HEK293 (cell line): Measurements from ENCODE around the gene ENOSF1.

Source experiments
- CTCF ChIA-PET: fragments of 350-600 bp; formaldehyde crosslinking; extraction: SDS; loops from one replicate; lab custom pipeline; 2021; ENCODE audit warnings: antibody characterized with exemption; lab: Yijun Ruan, JAX
- POLR2A ChIA-PET: fragments of 300-600 bp; formaldehyde crosslinking; extraction: SDS; loops from one replicate; lab custom pipeline; 2020; ENCODE audit warnings: antibody characterized with exemption, inconsistent platforms; lab: Yijun Ruan, JAX
- H3K27ac ChIP-seq: fragments of 200-500 bp; sonication (Bioruptor generic); 2 replicates; pipeline ENCODE4 v1.5.1; 2014; ENCODE audit warnings: low read depth, low read length, control low read depth, inconsistent platforms; ENCODE audit errors: extremely low read depth
- H3K36me3 ChIP-seq, 2 experiments: fragments of 200-500 bp in 1 of 2; sonication (Bioruptor generic) in 1 of 2; 1 replicate in 1 of 2; 2 replicates in 1 of 2; pipeline ENCODE4 v1.5.1; 2014 to 2017; ENCODE audit warnings: inconsistent platforms in 2 of 2, low read length in 2 of 2; ENCODE audit not compliant: control insufficient read depth in 2 of 2, insufficient read depth in 1 of 2
- H3K4me1 ChIP-seq: fragments of 200-500 bp; sonication (Bioruptor generic); 2 replicates; pipeline ENCODE4 v1.5.1; 2014; ENCODE audit warnings: mild to moderate bottlenecking, low read length, inconsistent platforms; ENCODE audit not compliant: control insufficient read depth, insufficient read depth
- H3K4me3 ChIP-seq: 2 replicates; pipeline ENCODE4 v1.5.1; 2011; ENCODE audit warnings: low read depth, mild to moderate bottlenecking, control low read depth, low read length, moderate library complexity
- H3K9me3 ChIP-seq: fragments of 200-500 bp; sonication (Bioruptor generic); 2 replicates; pipeline ENCODE4 v1.5.1; 2014; ENCODE audit warnings: low read depth, low read length, inconsistent platforms; ENCODE audit not compliant: control insufficient read depth, insufficient read depth
- GLIS1 ChIP-seq: fragments of 450-650 bp; formaldehyde crosslinking; IDR thresholded peaks from 2 replicates; pipeline ENCODE4 v1.5.1; 2016; ENCODE audit warnings: missing biosample characterization, missing genetic modification characterization
- HOXD13 ChIP-seq: sonication (generic); formaldehyde crosslinking; IDR thresholded peaks from 2 replicates; pipeline ENCODE4 v1.8.0; 2022; ENCODE audit warnings: missing genetic modification reagents, borderline replicate concordance
- SETDB1 ChIP-seq: IDR thresholded peaks from one replicate; pipeline ENCODE4 v1.6.1; 2017; ENCODE audit warnings: mild to moderate bottlenecking, low read length, moderate library complexity, mixed read lengths; ENCODE audit not compliant: insufficient read length
- SP2 ChIP-seq: fragments of 450-650 bp; formaldehyde crosslinking; IDR thresholded peaks from 2 replicates; pipeline ENCODE4 v1.5.1; 2016; ENCODE audit warnings: missing biosample characterization, missing genetic modification characterization
- YY1 ChIP-seq: fragments of 450-650 bp; formaldehyde crosslinking; IDR thresholded peaks from 2 replicates; pipeline ENCODE4 v1.5.1; 2018; ENCODE audit warnings: missing biosample characterization, missing genetic modification characterization
- YY2 ChIP-seq: fragments of 450-650 bp; formaldehyde crosslinking; IDR thresholded peaks from 2 replicates; pipeline ENCODE4 v1.5.1; 2016; ENCODE audit warnings: missing biosample characterization, missing genetic modification characterization
- ZBTB20 ChIP-seq: fragments of 450-650 bp; formaldehyde crosslinking; IDR thresholded peaks from 2 replicates; pipeline ENCODE4 v1.5.1; 2016; ENCODE audit warnings: missing biosample characterization, missing genetic modification characterization
- ZIC2 ChIP-seq: fragments of 450-650 bp; formaldehyde crosslinking; IDR thresholded peaks from 2 replicates; pipeline ENCODE4 v1.5.1; 2016; ENCODE audit warnings: missing biosample characterization, missing genetic modification characterization
- ZNF24 ChIP-seq: fragments of 450-650 bp; formaldehyde crosslinking; IDR thresholded peaks from 2 replicates; pipeline ENCODE4 v1.5.1; 2016; ENCODE audit warnings: missing biosample characterization, missing genetic modification characterization
- ZNF433 ChIP-seq: fragments of 450-650 bp; formaldehyde crosslinking; IDR thresholded peaks from 2 replicates; pipeline ENCODE4 v1.5.1; 2016; ENCODE audit warnings: missing biosample characterization, missing genetic modification characterization, low read depth
- ZNF560 ChIP-seq: fragments of 450-650 bp; formaldehyde crosslinking; IDR thresholded peaks from 2 replicates; pipeline ENCODE4 v1.5.1; 2017; ENCODE audit warnings: missing biosample characterization, missing genetic modification characterization, borderline replicate concordance
- ZNF629 ChIP-seq: fragments of 450-650 bp; formaldehyde crosslinking; IDR thresholded peaks from 2 replicates; pipeline ENCODE4 v1.5.1; 2017; ENCODE audit warnings: missing biosample characterization, missing genetic modification characterization
- ZNF670 ChIP-seq: fragments of 450-650 bp; formaldehyde crosslinking; IDR thresholded peaks from 2 replicates; pipeline ENCODE4 v1.5.1; 2016; ENCODE audit warnings: missing biosample characterization, missing genetic modification characterization, low read depth
- ZNF76 ChIP-seq: fragments of 450-650 bp; formaldehyde crosslinking; IDR thresholded peaks from 2 replicates; pipeline ENCODE4; 2016; ENCODE audit warnings: low read depth, missing biosample characterization, missing genetic modification characterization, borderline replicate concordance
- ZNF830 ChIP-seq: fragments of 450-650 bp; IDR thresholded peaks from 2 replicates; pipeline ENCODE4 v1.5.0; 2018; ENCODE audit warnings: missing biosample characterization, missing genetic modification characterization, low read depth, mild to moderate bottlenecking, moderate library complexity
- ZXDB ChIP-seq: fragments of 450-650 bp; formaldehyde crosslinking; IDR thresholded peaks from 2 replicates; pipeline ENCODE4 v1.5.1; 2016; ENCODE audit warnings: missing biosample characterization, missing genetic modification characterization
- TF ChIP-seq, protein P1 (sequence below): fragments of 450-650 bp; formaldehyde crosslinking; IDR thresholded peaks from 2 replicates; pipeline ENCODE4 v1.5.1; 2016; ENCODE audit warnings: missing biosample characterization, missing genetic modification characterization
- TF ChIP-seq, protein P2 (sequence below): fragments of 450-650 bp; formaldehyde crosslinking; IDR thresholded peaks from 2 replicates; pipeline ENCODE4 v1.5.1; 2016; ENCODE audit warnings: missing biosample characterization, missing genetic modification characterization
- TF ChIP-seq, protein P3 (sequence below): fragments of 450-650 bp; formaldehyde crosslinking; IDR thresholded peaks from 2 replicates; pipeline ENCODE4 v1.5.1; 2016; ENCODE audit warnings: missing biosample characterization, missing genetic modification characterization, low read depth
- TF ChIP-seq, protein P4 (sequence below): fragments of 450-650 bp; formaldehyde crosslinking; IDR thresholded peaks from 2 replicates; pipeline ENCODE4 v1.5.1; 2017; ENCODE audit warnings: missing biosample characterization, missing genetic modification characterization
- TF ChIP-seq, protein P5 (sequence below): fragments of 450-650 bp; formaldehyde crosslinking; optimal IDR thresholded peaks from 2 replicates; pipeline ENCODE3; 2016; ENCODE audit warnings: missing biosample characterization, mild to moderate bottlenecking, missing genetic modification characterization
- TF ChIP-seq, protein P6 (sequence below): sonication (generic); formaldehyde crosslinking; IDR thresholded peaks from 2 replicates; pipeline ENCODE4 v1.8.1; 2022; ENCODE audit warnings: mild to moderate bottlenecking, moderate library complexity, missing genetic modification reagents
- TF ChIP-seq, protein P7 (sequence below): fragments of 450-650 bp; IDR thresholded peaks from 2 replicates; pipeline ENCODE4 v1.5.1; 2018; ENCODE audit warnings: missing biosample characterization, missing genetic modification characterization

ENOSF1 gene, protein sequence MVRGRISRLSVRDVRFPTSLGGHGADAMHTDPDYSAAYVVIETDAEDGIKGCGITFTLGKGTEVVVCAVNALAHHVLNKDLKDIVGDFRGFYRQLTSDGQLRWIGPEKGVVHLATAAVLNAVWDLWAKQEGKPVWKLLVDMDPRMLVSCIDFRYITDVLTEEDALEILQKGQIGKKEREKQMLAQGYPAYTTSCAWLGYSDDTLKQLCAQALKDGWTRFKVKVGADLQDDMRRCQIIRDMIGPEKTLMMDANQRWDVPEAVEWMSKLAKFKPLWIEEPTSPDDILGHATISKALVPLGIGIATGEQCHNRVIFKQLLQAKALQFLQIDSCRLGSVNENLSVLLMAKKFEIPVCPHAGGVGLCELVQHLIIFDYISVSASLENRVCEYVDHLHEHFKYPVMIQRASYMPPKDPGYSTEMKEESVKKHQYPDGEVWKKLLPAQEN

DNA sequence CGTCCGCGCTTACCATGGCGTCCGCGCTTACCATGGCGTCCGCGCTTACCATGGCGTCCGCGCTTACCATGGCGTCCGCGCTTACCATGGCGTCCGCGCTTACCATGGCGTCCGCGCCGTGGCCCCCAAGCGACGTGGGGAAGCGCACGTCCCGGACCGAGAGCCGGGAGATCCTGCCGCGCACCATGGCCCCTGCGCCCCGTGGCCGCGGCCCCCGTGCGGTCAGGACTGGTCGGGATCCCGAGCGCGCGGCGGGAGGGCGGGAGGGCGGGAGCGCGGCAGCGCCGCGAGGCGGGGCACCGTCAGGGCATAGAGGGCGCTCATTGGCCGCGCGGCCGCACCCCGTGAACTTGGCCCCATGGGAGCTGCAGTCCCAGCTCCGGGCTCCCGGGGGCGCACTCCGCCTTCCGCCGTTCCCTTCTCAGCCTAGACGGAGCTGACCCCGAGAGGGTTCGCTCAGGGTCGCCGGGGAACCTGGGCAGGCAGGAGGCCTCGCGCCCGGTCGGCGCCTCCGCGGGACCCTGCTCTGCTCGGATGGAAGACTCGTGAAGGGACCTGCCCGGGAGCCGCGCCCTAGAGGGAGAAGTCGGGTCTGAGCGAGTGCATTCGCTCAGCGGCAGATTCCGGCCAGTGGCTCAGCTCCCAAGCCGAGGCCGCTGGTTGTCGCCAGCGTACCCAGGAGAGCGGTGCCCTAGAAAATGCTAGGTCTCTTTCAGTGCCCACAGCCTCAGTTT, at the start of gene ENOSF1:
ENOSF1 (minus strand) TSS at position 230 of the 734 bp plus-strand sequence; CDS start at position 187, 43 bp downstream.
- no peaks in the 10 kb centered on the region for H3K9me3 ChIP-seq
- CTCF ChIA-PET: interaction anchor here (0.7 to 2.2 kb wide), 14 partner anchors 9 to 406 kb away, joined by 3 to 10 read pairs (median 5); no protein-coding TSS in a partner anchor
- H3K4me3 ChIP-seq: peak within 1 kb of the TSS; percentile 48
- H3K4me1 ChIP-seq: peaks cover 4% of the 10 kb centered on the region
- H3K27ac ChIP-seq: peak within 1 kb of the TSS; percentile 69
- peaks cover 0 to 6% of the 10 kb centered on the region in 2 experiments; a peak in 1 of 3 replicates for H3K36me3 ChIP-seq
- POLR2A ChIA-PET: interaction anchor here (0.5 to 1.1 kb wide), 13 partner anchors 8 to 127 kb away, joined by 3 to 6 read pairs (median 3); no protein-coding TSS in a partner anchor
- TF ChIP-seq ZNF24 (tag by site-specific recombination) (no peak), ZBTB20 (tag by site-specific recombination) (peak; percentile 42; the same call in 1 of the 2 replicates), GLIS1 (tag by site-specific recombination) (peak; percentile 27), ZIC2 (tag by site-specific recombination) (peak; percentile 29; the same call in 1 of the 2 replicates), YY1 (tag by site-specific recombination) (peak; percentile 57; the same call in 1 of the 2 replicates), HOXD13 (no peak), ZNF629 (tag by site-specific recombination) (no peak), ZNF830 (tag by site-specific recombination) (no peak), ZXDB (tag by site-specific recombination) (peak; percentile 92), ZNF560 (tag by site-specific recombination) (0 out of 2 replicates have a peak, but pooled peaks have one; percentile 67), YY2 (0 out of 2 replicates have a peak, but pooled peaks have one; percentile 59), ZNF670 (tag by site-specific recombination) (no peak), ZNF433 (tag by site-specific recombination) (no peak), SETDB1 (peak; percentile 14), ZNF76 (tag by site-specific recombination) (peak; percentile 60; the same call in 1 of the 2 replicates), SP2 (tag by site-specific recombination) (0 out of 2 replicates have a peak, but pooled peaks have one; percentile 27)
- TF ChIP-seq, protein P1, sequence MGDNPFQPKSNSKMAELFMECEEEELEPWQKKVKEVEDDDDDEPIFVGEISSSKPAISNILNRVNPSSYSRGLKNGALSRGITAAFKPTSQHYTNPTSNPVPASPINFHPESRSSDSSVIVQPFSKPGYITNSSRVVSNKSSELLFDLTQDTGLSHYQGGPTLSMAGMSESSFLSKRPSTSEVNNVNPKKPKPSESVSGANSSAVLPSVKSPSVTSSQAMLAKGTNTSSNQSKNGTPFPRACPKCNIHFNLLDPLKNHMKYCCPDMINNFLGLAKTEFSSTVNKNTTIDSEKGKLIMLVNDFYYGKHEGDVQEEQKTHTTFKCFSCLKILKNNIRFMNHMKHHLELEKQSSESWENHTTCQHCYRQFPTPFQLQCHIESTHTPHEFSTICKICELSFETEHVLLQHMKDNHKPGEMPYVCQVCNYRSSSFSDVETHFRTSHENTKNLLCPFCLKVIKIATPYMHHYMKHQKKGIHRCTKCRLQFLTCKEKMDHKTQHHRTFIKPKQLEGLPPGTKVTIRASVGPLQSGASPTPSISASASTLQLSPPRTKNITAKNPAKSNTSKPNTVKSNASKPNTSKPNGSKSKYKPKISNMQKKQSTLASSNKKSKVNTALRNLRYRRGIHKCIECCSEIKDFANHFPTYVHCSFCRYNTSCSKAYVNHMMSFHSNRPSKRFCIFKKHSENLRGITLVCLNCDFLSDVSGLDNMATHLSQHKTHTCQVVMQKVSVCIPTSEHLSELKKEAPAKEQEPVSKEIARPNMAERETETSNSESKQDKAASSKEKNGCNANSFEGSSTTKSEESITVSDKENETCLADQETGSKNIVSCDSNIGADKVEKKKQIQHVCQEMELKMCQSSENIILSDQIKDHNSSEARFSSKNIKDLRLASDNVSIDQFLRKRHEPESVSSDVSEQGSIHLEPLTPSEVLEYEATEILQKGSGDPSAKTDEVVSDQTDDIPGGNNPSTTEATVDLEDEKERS (tag by site-specific recombination): 0 out of 2 replicates have a peak, but pooled peaks have one; percentile 42
- TF ChIP-seq, protein P2, sequence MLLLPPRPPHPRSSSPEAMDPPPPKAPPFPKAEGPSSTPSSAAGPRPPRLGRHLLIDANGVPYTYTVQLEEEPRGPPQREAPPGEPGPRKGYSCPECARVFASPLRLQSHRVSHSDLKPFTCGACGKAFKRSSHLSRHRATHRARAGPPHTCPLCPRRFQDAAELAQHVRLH (tag by site-specific recombination): peak; percentile 86
- TF ChIP-seq, protein P3, sequence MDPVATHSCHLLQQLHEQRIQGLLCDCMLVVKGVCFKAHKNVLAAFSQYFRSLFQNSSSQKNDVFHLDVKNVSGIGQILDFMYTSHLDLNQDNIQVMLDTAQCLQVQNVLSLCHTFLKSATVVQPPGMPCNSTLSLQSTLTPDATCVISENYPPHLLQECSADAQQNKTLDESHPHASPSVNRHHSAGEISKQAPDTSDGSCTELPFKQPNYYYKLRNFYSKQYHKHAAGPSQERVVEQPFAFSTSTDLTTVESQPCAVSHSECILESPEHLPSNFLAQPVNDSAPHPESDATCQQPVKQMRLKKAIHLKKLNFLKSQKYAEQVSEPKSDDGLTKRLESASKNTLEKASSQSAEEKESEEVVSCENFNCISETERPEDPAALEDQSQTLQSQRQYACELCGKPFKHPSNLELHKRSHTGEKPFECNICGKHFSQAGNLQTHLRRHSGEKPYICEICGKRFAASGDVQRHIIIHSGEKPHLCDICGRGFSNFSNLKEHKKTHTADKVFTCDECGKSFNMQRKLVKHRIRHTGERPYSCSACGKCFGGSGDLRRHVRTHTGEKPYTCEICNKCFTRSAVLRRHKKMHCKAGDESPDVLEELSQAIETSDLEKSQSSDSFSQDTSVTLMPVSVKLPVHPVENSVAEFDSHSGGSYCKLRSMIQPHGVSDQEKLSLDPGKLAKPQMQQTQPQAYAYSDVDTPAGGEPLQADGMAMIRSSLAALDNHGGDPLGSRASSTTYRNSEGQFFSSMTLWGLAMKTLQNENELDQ (tag by site-specific recombination): no peak
- TF ChIP-seq, protein P4, sequence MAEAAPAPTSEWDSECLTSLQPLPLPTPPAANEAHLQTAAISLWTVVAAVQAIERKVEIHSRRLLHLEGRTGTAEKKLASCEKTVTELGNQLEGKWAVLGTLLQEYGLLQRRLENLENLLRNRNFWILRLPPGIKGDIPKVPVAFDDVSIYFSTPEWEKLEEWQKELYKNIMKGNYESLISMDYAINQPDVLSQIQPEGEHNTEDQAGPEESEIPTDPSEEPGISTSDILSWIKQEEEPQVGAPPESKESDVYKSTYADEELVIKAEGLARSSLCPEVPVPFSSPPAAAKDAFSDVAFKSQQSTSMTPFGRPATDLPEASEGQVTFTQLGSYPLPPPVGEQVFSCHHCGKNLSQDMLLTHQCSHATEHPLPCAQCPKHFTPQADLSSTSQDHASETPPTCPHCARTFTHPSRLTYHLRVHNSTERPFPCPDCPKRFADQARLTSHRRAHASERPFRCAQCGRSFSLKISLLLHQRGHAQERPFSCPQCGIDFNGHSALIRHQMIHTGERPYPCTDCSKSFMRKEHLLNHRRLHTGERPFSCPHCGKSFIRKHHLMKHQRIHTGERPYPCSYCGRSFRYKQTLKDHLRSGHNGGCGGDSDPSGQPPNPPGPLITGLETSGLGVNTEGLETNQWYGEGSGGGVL (tag by site-specific recombination): no peak
- TF ChIP-seq, protein P5, sequence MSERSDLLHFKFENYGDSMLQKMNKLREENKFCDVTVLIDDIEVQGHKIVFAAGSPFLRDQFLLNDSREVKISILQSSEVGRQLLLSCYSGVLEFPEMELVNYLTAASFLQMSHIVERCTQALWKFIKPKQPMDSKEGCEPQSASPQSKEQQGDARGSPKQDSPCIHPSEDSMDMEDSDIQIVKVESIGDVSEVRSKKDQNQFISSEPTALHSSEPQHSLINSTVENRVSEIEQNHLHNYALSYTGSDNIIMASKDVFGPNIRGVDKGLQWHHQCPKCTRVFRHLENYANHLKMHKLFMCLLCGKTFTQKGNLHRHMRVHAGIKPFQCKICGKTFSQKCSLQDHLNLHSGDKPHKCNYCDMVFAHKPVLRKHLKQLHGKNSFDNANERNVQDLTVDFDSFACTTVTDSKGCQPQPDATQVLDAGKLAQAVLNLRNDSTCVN (tag by site-specific recombination): peak; percentile 32
- TF ChIP-seq, protein P6, sequence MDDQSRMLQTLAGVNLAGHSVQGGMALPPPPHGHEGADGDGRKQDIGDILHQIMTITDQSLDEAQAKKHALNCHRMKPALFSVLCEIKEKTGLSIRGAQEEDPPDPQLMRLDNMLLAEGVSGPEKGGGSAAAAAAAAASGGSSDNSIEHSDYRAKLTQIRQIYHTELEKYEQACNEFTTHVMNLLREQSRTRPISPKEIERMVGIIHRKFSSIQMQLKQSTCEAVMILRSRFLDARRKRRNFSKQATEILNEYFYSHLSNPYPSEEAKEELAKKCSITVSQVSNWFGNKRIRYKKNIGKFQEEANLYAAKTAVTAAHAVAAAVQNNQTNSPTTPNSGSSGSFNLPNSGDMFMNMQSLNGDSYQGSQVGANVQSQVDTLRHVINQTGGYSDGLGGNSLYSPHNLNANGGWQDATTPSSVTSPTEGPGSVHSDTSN (CRISPR knock-in tag): peak; percentile 83
- TF ChIP-seq, protein P7, sequence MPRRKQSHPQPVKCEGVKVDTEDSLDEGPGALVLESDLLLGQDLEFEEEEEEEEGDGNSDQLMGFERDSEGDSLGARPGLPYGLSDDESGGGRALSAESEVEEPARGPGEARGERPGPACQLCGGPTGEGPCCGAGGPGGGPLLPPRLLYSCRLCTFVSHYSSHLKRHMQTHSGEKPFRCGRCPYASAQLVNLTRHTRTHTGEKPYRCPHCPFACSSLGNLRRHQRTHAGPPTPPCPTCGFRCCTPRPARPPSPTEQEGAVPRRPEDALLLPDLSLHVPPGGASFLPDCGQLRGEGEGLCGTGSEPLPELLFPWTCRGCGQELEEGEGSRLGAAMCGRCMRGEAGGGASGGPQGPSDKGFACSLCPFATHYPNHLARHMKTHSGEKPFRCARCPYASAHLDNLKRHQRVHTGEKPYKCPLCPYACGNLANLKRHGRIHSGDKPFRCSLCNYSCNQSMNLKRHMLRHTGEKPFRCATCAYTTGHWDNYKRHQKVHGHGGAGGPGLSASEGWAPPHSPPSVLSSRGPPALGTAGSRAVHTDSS (tag by site-specific recombination): no peak
